COLO668 (cell line): ENCODE results near the gene CCNB2.
A peak's percentile ranks its signal among the peaks of the same experiment; 100 is the strongest.
"Not testable (repeated sequence)": the region's sequence is repeated elsewhere in the genome, so short reads cannot be mapped to it uniquely, and the experiment has no call there.

ENCODE experiments used
- DNase-seq: peaks from one replicate; lab custom pipeline; 2025; ENCODE audit not compliant: unreplicated experiment; lab: John Stamatoyannopoulos, UW

Gene CCNB2

DNA sequence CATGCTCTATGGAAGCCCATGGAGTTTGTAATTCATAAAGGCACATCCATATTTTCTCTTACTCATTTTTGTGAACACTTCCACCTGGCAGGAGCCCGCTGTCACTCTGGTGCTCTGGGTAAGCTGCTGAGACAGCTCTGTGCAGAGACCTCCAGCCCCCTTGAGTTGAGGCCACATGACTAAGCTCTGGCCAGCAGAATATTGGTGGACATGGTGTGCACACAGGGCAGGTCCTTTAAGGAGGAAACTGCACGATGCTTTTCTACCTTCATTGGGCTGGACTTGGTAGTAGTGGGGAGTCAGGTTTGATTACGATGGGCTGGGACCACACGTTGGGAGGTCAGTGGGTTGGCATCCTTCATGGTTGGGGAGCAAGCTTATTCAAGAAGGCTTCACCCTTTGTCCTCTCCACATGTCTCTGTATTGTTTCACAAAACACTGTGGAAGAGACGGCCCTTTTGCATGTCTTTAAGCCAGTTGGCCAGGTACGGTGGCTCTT lies 29.0 kb downstream of the CCNB2 start:
- no peak for DNase-seq

DNA sequence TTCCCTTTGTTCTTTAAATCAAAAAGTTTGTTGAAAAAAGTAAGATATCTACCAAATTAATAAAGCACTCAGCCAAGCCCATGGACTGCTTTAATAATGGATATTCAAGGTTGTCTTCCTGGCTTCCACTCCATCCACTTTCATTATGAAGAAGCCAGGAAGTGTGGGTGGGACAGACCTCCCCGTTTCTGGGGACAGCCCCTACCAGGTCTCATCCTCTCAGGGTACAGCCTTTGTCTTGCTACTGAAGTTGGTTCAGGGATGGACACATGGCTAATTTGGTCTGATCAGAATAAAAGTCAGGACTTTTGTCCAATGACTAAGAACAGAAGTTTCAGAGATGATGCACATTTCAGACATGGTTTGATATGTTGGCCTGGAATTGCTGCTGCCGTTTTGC lies 32.6 kb downstream of the CCNB2 start:
- no peak for DNase-seq

DNA sequence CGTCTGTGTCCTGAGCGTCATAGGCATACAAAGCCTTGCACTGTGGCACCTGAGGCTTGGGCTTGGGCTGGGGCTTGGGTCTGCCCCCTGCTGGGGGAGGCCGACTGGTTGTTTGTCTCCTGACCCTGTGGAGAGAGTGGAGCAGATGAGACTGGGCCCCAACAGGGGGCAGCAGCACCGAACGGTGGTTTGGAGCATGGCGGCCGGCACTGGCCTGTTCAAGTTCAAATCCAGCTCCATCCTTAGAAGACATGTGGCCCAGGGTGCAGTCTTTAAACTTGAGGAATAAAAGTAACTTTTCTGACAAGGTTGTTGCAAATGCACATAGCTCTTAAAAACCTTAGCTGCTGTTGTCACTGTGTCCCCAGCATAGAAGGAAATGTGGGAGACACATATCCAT lies 33.3 kb downstream of the CCNB2 start:
- DNase-seq, result peak; percentile 47

DNA sequence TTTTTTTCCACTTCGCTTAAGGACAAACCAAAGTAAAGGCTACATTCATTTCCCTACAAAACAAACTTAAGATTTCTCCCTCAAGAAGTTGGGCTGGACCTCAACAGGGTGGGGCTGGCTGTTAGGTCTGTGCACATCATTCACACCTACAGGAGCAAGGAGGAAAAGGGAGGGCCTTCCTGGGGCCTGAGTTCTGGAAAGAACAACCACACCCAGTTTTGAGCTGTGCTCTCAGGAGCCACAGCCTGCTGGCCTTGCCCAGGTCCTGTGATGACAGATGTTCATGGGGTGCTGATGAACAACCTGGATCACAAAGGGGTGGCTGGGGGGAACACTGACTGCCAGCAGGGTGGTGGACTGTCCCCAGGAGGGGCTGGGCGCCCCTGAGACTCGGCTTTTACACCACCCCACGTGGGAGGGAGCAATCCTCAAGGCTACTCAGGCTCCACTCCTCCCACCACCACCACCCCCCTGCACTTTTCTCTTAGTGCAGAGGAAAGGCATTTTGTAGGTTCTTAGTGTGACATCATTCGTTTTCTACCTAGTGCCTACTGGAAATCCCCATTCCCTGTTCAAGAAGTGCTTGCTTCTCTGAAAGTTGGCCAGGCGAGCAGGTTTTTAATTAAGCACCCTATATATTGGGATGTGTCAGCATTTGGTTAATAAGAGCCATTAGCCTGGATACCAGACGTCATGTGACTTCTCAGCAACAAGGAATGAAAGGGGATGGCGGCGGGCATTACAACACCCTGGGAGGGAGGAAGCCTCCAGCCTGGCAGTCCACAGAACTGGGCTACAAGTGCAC lies 35.7 kb downstream of the CCNB2 start:
- no peak for DNase-seq

DNA sequence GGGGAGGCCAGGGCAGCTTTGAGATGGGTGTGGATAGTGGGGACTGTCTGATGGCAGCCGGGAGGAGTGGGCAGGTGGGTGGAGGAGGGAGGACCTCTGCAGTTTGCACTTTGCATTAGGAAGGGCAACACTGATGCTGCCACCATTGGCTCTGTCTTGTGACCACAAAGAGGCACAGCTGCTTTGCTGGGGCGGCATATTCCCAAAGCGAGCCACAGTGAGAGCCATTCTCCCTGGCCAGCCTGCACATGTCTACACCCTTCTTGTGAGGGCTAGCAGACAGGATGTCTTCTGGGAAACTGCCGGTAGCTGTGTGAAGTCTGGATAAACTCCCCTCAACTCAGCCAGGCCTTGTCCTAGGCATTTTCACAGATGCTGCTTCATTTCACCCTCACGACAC lies 38.3 kb downstream of the CCNB2 start:
- no peak for DNase-seq

DNA sequence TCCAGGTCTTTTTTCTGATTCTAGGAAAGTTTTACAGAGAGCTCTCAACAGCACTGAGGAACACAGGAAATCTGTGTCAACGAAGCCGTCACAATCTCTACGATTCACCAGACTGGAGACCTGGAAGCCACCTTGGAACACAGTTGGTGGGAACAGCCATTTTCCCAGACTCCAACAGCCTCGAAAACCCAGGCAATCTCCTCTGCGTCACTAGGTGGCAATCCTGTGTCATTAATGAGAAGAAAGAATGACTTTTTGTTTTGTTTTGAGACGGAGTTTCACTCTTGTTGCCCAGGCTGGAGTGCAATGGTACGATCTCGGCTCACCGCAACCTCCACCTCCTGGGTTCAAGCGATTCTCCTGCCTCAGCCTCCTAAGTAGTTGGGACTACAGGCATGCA lies 39.6 kb downstream of the CCNB2 start:
- DNase-seq, result not testable (repeated sequence)

DNA sequence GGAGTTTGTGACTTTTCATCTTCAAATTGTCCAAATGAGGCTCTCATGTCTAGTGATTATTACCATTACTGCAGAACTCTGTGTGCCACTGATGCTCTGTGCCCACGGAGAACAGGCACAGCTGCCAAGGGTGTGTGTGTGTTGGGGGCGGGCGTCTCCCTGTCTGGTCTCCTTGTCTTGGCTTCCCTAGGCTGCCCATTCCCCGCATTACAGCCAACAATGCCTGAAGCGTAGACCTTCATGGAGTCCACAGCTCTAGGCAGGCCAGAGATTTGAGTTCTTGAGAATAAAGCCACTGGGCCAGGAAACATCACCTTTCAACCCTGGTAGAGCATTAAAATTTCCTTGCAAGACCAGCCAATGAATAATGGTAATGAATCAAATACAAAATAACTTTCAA lies 42.7 kb downstream of the CCNB2 start:
- DNase-seq, result no peak

DNA sequence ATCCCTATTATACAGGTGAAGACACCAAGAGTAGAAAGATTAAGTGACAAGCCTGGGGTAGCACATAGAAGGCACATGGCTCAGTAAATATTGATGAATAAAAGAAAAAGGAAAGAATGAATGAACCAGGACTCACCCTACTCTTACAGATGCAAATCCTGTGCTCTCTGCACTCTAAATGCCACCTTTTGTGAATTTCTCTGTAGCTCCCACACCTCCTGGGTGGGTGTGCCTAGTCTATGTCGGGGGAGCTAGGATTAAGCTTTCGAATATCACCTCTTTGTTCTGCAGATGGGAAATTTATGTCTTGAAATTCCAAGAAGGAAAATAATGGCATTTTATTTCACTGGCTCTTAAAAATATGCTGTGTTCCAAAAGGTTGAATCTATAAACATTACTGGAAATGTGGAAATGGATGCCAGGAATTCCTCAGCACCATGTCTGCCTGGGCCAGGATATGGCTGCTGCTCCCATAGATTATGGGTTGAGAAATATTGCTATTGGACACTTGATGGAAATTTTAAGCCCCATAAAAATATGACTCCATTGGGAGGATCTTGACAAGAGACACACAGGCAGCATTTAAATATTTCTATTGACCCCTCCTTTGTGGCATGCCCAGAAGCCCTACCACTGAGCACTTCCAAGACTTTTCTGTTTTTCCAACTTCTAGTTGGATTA lies 43.3 kb downstream of the CCNB2 start:
- no peak for DNase-seq

DNA sequence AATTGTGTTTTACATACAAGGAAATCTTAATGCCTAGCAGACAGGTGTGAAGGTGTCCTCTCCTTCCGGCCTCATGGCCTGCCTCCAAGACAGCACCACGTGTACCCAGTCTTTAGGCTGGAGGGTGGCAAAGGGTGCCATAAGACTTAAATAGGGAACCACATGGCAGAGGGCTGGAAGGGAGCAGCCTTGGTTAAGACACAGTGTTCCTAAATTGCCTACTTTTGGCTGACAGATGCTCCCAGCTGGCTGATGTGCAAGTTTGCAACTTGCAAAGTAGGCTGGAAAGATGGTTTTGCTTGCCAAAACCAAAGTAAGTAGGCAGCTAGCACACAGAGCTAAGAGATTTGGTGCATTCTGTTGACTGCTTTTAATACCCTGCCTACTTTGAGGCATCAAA lies 45.2 kb downstream of the CCNB2 start:
- DNase-seq, result no peak

DNA sequence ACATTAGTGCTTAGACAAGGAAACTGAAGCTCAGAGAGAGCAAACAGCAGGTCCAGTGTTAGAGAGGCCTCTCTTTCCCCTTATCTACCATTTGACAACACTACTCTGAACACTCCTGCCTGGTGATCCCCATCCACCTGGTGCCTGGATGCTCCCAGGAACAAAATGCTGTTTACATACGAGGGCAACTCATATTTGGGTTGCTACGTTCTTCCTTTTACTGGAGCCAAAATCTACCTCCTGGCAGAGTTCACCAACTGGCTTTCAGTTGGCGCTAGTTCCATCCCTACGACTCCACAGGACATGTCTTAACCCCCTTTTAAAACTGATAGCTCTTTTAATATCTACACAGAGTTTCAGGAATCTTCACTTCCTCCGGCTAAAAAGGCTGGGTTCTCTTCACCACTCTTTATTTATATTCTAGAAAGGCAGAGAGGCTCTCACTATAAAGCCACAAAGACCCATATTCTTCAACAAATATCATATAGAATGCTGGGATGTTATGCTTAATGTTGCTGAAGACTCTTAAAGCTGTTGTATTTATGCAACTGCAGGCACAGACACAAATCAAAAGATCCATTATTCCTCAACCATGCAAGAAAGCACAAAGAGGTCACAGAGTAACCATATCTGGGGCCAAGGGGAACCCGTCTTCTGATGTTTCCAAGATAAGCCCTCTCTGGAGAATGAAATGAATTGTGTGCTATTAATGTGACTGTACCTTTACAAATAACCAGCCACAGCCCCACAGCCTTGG lies 47.9 kb downstream of the CCNB2 start:
- DNase-seq, result no peak

DNA sequence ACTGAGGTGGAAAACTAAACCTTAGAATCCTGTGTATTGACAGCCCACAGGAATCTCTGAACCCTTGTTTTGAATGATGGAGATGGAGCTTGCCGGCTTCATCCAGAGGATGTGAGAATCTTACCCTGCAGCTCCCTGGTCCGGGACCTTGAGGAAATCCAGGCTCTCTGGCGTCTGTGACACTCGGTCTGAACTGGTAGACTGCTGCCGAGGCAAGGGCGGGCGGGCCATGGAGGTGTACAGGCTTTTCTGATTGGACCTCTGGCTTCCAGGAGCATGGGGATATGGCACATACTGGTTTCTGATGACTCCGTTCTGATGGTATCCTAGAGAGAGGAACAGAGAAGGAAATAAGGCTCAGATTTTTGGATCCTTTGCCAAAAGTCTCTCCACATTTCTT lies 48.5 kb downstream of the CCNB2 start:
- no peak for DNase-seq

DNA sequence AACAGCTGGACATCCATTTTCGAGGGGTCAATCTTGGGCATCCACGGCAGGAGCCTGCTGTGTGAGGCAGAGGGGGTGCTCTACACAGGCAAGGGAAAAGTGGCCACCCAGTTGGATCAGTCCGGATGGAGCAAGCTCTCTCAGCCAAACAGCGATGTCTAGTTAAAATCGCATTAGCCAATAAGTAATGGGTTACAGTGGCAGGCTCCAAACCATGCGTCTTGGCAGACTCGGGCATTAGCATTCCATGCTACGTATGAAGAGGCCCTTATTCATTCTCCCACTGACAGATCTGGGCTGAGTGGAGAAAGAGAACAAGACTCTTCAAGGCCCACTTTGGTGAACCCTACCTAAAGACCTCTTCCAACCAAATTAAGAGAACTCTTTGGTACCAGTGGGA lies 49.3 kb downstream of the CCNB2 start:
- no peak for DNase-seq

DNA sequence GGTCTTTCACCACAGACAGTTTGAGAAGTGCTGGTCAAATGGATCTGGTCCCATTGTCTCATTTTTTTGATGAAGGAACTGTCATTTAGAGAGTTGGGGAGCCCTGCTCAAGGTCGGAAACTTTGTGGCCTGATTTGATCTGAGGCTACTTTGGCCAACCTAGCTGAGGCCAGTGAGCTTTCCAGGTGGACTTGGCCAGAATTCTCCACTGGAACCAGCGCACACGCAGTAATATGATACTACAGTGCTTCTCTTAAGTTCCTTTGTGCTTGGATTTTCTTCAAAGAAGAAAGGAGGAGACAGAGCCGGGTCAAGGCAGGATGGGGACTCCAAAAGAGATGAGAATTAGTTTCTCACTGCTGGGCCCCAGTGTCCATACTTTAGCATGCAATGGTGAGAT lies 50.5 kb downstream of the CCNB2 start:
- DNase-seq, result no peak

DNA sequence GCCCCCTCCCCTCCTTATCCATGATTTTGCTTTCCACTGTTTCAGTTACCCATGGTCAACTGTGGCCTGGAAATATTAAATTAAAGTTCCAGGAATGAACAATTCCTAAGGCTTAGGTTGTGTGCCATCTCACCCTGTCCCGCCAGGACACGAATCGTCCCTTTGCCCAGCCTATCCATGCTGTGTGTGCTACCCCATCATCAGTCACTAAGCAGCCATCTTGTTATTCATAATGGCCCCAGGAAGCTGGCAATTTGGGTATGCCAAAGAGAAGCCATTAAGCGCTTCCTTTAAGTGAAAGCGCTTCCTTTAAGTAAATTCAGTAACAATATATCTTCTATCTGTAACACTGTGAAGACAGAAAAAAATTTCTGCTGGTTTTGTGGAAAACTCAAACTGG lies 52.5 kb downstream of the CCNB2 start:
- no peak for DNase-seq

DNA sequence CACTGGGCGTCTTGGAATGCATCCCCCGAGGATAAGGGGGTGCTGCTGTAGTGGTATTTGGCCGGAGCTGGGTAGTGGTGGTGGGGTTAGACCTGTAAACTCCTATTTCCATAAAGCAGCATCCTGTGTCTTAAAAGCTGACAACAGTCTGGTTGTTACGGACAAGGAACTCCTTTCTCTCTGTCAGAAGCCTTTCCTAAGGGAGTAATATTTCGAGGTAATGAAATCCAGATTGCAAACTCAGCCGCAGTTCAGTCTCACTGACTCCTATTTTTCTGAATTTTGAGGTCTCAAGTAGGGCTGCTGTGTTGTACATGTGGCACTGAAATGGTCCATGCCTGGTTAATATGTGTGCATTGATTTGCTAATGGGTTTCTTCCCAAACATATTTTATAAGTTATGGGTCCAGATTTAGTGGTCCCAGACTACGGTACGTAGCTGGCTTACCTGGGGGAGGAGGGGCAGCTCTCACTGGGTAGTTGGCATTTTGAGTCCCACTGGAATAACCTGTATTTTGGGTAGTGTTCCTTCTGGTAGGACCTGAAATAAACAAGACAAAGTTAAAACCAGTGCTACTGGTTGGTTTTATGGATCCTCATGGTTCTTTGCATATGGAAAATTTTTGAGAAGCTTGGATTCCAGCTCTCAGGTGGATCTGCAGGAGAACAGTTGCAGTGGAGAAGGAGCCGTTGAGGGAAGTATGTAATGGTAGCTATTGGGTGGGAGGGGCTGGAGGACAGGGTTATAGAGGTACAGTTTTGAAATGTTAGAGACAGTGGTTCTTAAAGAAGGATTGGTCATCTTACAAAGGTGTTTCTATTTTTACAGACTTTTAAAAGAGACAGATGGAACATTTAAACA lies 53.1 kb downstream of the CCNB2 start:
- no peak for DNase-seq

DNA sequence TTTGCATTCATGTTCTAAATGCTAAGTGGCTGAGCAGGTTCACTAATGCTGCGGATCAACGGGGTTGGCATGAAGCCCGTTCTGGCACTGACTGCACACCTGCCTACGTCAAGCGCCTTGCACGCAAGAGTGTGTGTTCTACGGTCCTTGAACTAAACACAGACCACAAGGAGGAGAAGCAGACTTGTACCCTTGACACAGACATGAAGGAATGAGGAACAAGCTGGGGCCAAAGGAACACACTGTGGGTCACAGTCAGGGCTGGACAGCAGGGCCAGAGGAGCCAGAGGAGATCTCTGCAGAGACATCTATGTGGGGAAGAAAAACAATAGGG lies 53.7 kb downstream of the CCNB2 start:
- peak; percentile 34 for DNase-seq

DNA sequence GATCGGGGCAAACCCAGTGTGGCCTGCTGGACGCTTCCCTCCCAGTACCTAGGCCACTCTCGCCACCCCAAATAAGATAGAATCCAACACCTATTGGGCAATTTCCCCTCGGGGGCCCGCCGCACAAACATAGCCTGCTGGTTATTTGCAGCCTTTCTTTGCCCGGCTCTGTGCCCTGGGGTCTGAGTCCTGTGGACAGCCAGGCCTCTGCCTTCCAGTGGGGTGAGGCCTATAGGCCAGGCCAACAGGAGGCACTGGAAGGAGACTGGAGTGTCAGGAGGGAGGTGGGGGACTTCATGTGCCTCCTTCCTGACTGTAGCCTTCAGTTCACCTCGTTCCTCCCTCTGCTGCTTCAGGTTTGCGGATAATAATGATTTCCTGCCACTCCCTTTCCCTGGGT lies 54.3 kb downstream of the CCNB2 start:
- no peak for DNase-seq

DNA sequence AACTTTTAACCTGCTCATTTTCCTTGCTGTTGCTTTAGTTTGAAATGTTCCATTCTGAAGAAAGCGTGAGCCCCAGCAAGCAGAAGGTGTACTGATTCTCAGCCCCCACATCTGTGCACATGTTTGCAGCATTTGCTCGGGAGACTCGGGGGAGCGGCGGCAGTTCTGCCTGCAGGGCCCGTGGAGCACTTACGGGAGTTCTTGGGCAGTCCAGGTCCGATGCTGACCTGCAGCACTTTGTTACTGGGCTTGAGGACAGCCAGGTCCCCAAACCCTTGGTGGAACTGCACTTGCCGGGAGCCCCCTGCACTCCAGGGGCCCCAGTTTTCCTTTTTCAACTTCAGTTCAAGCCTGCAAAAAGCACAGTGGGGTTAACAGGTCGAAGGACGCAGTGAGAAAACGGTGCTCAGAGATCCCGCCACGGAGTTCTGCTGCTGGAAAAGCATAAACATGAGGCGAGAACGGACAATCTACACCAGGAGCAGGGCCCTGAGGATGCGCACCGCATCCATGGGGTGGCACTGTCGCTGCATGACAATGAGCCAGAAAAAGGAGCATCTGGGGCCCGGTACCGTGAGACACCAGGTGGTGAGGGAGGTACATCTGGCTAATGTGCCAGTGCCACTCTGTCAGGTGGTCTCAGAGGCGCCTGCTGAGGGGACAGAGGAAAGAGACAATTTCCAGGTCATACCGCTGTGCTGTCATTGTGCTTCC lies 56.1 kb downstream of the CCNB2 start:
- DNase-seq, result peak; percentile 72

DNA sequence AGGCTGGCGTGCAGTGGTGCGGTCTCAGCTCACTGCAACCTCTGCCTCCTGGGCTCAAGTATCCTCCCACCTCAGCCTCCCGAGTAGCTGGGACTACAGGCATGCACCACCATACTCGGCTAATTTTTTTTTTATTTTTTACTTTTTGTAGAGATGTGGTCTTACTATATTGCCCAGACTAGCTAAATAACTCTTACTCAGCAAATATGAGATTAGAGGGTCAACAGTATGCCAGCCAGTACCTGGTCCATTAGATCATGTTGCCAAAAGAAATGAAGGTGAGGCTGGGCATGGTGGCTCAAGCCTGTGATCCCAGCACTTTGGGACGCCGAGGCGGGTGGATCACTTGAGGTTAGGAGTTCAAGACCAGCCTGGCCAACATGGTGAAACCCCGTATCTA lies 57.1 kb downstream of the CCNB2 start:
- DNase-seq, result not testable (repeated sequence)

DNA sequence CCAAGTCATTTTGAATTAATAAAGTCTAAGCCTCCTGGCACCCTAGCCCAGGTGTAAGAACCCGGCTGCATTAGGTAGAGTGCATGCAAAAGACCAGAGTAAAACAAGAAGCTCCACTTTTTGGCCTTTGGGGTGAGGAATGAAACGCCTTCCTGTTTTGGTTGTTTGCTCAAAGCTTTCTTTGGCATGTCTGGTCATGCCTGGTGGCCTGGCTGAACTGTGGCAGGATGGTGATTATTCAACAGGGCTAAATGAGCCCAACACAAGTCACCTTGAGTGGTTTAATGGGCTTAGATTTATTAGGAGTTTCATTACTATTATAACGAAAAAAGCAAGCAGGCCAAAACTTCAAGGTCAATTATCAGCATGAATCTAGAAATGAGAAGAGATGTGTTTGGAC lies 60.8 kb downstream of the CCNB2 start:
- peak; percentile 21 for DNase-seq
